Measurements from ENCODE around the gene PLD5. TPM values are rescaled to one million over a fixed set of nuclear protein-coding genes. Genes with fewer than 3 reads are reported as not detected.
"Not testable (repeated sequence)": the region's sequence is repeated elsewhere in the genome, so short reads cannot be mapped to it uniquely, and the experiment has no call there.

Gene PLD5
- total and polyA plus RNA-seq, 4 donors, result under 0.01 to 0.17 (median 0.05) TPM; not detected in 1

- TF ChIP-seq ZBTB33 (IDR thresholded peaks at IDR 0.05), result no peak
- no peak for TF ChIP-seq TAF1 (conservative IDR thresholded peaks at IDR 0.05)
Measured at GRCh38 chr1:242216368-242216767, 308.1 kb downstream of the PLD5 start (continued).

- H3K9ac ChIP-seq (ENCODE audit: low read depth in 1 of 2, low read length in 2 of 2); H3K9me3 ChIP-seq (ENCODE audit: control insufficient read depth in 4 of 4, low read length in 3 of 4); H3K36me3 ChIP-seq (ENCODE audit: control insufficient read depth in 4 of 4, insufficient read depth in 3 of 4, low read depth in 1 of 4, low read length in 3 of 4); DNase-seq (ENCODE audit: low spot score); H3K27ac ChIP-seq (ENCODE audit: low read depth in 1 of 2, low read length in 2 of 2); H3K4me3 ChIP-seq (ENCODE audit: low read depth in 1 of 3, low read length in 3 of 3); H3K27me3 ChIP-seq (ENCODE audit: control insufficient read depth in 4 of 4, insufficient read depth in 4 of 4, low read length in 3 of 4); H3K4me1 ChIP-seq (ENCODE audit: control insufficient read depth in 4 of 4, insufficient read depth in 4 of 4, low read length in 3 of 4): not testable (repeated sequence)
- 65% methylated on average over 3 of the region's 3 CpGs for WGBS
Measured at GRCh38 chr1:242214455-242214854, 310.0 kb downstream of the PLD5 start.

- not testable (repeated sequence) for H3K36me3 ChIP-seq (ENCODE audit: control insufficient read depth in 4 of 4, insufficient read depth in 3 of 4, low read depth in 1 of 4, low read length in 3 of 4); H3K27me3 ChIP-seq (ENCODE audit: control insufficient read depth in 4 of 4, insufficient read depth in 4 of 4, low read length in 3 of 4); DNase-seq (ENCODE audit: low spot score); H3K4me3 ChIP-seq (ENCODE audit: low read depth in 1 of 3, low read length in 3 of 3); H3K9me3 ChIP-seq (ENCODE audit: control insufficient read depth in 4 of 4, low read length in 3 of 4); H3K9ac ChIP-seq (ENCODE audit: low read depth in 1 of 2, low read length in 2 of 2); H3K4me1 ChIP-seq (ENCODE audit: control insufficient read depth in 4 of 4, insufficient read depth in 4 of 4, low read length in 3 of 4); H3K27ac ChIP-seq (ENCODE audit: low read depth in 1 of 2, low read length in 2 of 2)
- 55% methylated on average over 4 of the region's 4 CpGs for WGBS
Measured at GRCh38 chr1:242212961-242213360, 311.5 kb downstream of the PLD5 start.

- H3K4me3 ChIP-seq (ENCODE audit: low read depth in 1 of 3, low read length in 3 of 3), result no peak overlapping the region
- H3K27me3 ChIP-seq (ENCODE audit: control insufficient read depth in 4 of 4, insufficient read depth in 4 of 4, low read length in 3 of 4), result peaks cover 0 to 5% (median 0%) of the 10 kb centered on the region in 4 donors
- H3K27ac ChIP-seq (ENCODE audit: low read depth in 1 of 2, low read length in 2 of 2), result no peak overlapping the region
- no peaks in the 10 kb centered on the region for H3K36me3 ChIP-seq (ENCODE audit: control insufficient read depth in 4 of 4, insufficient read depth in 3 of 4, low read depth in 1 of 4, low read length in 3 of 4)
- no peak for DNase-seq (ENCODE audit: low spot score)
- H3K9me3 ChIP-seq (ENCODE audit: control insufficient read depth in 4 of 4, low read length in 3 of 4), result peaks cover 2 to 6% (median 4%) of the 10 kb centered on the region in 4 donors
- H3K4me1 ChIP-seq (ENCODE audit: control insufficient read depth in 4 of 4, insufficient read depth in 4 of 4, low read length in 3 of 4), result no peaks in the 10 kb centered on the region
- no peak overlapping the region for H3K9ac ChIP-seq (ENCODE audit: low read depth in 1 of 2, low read length in 2 of 2)
- TF ChIP-seq CTCF (IDR thresholded peaks at IDR 0.05; ENCODE audit: low read depth, low read length, missing input control), result no peak
- no peak for TF ChIP-seq JUND (IDR thresholded peaks at IDR 0.05)
- no peak for TF ChIP-seq TAF1 (conservative IDR thresholded peaks at IDR 0.05)
- TF ChIP-seq MAX (IDR thresholded peaks at IDR 0.05), result no peak
- TF ChIP-seq HNF4A (conservative IDR thresholded peaks at IDR 0.05), result no peak
- TF ChIP-seq NR2F2 (IDR thresholded peaks at IDR 0.05), result no peak
- no peak for TF ChIP-seq ZBTB33 (IDR thresholded peaks at IDR 0.05)
- TF ChIP-seq EGR1 (IDR thresholded peaks at IDR 0.05; ENCODE audit: low read depth in 2 of 2), result no peak
- TF ChIP-seq FOXA1 (IDR thresholded peaks at IDR 0.05), result no peak
- no peak for TF ChIP-seq FOXA2 (IDR thresholded peaks at IDR 0.05)
- no peak for TF ChIP-seq REST (IDR thresholded peaks at IDR 0.05)
- no peak for TF ChIP-seq RAD21 (IDR thresholded peaks at IDR 0.05)
- TF ChIP-seq HNF4G (IDR thresholded peaks at IDR 0.05), result no peak
- TF ChIP-seq SP1 (IDR thresholded peaks at IDR 0.05), result no peak
- TF ChIP-seq ATF3 (IDR thresholded peaks at IDR 0.05), result no peak
- TF ChIP-seq RXRA (IDR thresholded peaks at IDR 0.05), result no peak
- no peak for TF ChIP-seq YY1 (IDR thresholded peaks at IDR 0.05)
- WGBS, result 60% methylated on average over 12 of the region's 12 CpGs
Measured at GRCh38 chr1:242212401-242212800, 312.1 kb downstream of the PLD5 start.

All from liver (tissue), 9 donors.